DOHH2 (cell line): Measurements from ENCODE around the gene CLTCL1.

Experiments
- EZH2phosphoT487 ChIP-seq: fragments of 200-600 bp; sonication (generic); IDR thresholded peaks from 2 replicates; pipeline ENCODE4 v1.6.1; 2017; ENCODE audit warnings: borderline replicate concordance, mild to moderate bottlenecking, antibody characterized with exemption, low read length, moderate library complexity, mixed read lengths
- TF ChIP-seq, protein P1 (sequence below): fragments of 200-600 bp; sonication (generic); IDR thresholded peaks from one replicate; pipeline ENCODE4 v1.5.1; 2014; ENCODE audit warnings: antibody characterized with exemption, mild to moderate bottlenecking, low read depth, low read length; ENCODE audit not compliant: poor library complexity, severe bottlenecking

DNA sequence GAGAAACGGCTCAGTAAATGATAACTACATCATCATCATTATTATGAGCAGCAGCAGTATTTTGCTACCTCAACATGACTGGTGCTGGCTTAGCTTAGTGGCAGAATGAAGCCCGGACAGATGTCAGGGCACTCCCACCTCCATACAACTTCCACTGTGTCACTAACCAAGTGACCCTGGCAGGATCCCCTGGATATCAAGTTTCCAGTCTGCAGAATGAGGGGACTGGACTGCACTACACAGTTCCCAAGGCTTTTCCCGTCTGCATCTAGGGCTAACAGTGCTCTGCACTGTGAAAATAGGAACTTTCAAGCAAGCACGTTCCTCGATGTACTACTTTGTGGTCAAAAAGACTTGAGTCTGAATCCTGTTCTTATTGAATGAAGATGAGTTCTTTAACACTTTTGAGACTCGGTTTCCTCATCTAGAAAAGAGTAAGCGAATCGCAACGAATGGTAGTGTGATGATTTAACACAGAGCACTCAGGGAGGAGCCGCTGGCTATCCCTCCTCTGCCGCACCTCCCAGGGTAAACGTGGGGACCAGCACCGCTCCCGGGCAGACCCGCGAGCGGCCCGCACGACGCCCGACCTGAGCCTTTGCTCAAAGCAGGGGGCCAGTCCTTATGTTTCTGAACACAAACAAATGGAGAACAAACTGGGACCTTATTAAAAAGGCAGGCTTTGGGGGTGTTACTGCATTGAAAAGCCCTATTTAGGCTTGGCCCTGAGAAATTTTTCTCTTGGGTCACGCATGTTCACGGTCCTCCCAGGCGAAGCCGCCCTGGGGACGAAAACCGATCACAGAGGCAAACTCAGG lies 910 bp downstream of the CLTCL1 start:
- TF ChIP-seq, protein P1, sequence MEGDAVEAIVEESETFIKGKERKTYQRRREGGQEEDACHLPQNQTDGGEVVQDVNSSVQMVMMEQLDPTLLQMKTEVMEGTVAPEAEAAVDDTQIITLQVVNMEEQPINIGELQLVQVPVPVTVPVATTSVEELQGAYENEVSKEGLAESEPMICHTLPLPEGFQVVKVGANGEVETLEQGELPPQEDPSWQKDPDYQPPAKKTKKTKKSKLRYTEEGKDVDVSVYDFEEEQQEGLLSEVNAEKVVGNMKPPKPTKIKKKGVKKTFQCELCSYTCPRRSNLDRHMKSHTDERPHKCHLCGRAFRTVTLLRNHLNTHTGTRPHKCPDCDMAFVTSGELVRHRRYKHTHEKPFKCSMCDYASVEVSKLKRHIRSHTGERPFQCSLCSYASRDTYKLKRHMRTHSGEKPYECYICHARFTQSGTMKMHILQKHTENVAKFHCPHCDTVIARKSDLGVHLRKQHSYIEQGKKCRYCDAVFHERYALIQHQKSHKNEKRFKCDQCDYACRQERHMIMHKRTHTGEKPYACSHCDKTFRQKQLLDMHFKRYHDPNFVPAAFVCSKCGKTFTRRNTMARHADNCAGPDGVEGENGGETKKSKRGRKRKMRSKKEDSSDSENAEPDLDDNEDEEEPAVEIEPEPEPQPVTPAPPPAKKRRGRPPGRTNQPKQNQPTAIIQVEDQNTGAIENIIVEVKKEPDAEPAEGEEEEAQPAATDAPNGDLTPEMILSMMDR, result no peak
- TF ChIP-seq EZH2phosphoT487, result 0 out of 2 replicates have a peak, but pooled peaks have one; percentile 31
